Non-pigmented ciliary epithelial cell (primary cell): ENCODE results near the gene KLF13.

ENCODE experiments used
- DNase-seq: peaks from one replicate; pipeline ENCODE4 v3.0.0-alpha.2; 2010; ENCODE audit warnings: low read depth

The KLF13 gene

GRCh38 chr15:31402511-31403056 lies 75.9 kb downstream of the KLF13 start:
- DNase-seq = no peak

- DNase-seq = no peak
These were observed 76.5 kb downstream of the KLF13 start for GRCh38 chr15:31403096-31403495.

- no peak for DNase-seq
These were observed 77.0 kb downstream of the KLF13 start for GRCh38 chr15:31403606-31404005.

GRCh38 chr15:31404345-31404744 lies 77.7 kb downstream of the KLF13 start:
- no peak for DNase-seq

DNA sequence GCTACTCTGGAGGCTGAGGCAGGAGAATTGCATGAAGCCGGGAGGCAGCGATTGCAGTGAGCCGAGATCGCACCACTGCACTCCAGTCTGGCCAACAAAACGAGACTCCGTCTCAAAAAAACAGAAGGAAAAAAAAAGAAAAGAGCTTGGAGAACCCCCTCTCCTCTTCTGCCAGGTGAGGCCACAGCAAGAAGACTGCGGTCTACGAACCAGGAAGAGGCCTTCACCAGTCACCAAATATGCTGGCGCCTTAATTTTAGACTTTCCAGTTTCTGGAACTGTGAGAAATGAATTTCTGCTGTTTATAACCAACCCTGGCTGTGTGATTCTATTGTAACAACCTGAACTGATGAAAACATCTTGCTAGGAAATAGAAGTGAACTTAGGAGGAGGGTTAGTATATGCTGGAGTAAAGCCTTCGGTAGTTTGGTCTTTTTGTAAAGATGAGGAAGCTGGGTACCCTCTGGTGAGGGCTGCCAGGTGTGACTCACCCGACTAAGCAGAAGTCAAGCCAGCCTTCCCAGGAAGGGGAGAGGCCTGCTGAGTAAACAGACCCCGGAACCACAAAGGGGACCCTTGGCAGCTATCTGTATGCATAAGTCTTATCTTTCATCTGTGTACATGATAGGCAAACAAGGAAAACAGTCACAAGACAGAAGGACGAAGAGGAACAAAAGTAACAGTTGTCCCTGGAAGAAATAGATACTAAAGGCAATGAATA lies 78.7 kb downstream of the KLF13 start:
- no peak for DNase-seq

GRCh38 chr15:31407376-31407775 lies 80.7 kb downstream of the KLF13 start:
- no peak for DNase-seq

- DNase-seq = no peak
These were observed 81.2 kb downstream of the KLF13 start for GRCh38 chr15:31407851-31408250.

DNA sequence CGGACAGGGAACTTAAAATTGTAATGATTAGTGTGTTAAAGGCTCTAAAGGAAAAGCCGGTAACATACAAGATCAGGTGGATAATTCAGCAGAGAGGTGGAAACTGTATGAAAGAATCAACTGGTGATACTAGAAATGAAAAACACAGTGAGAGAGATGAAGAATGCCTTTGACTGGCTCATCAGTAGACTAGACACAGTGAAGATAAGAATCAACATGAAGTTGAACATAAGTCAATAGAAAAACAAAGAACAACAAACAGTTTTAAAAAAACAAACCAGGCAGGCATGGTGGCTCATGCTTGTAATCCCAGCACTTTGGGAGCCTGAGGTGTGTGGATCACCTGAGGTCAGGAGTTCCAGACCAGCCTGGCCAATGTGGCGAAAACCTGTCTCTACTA lies 82.1 kb downstream of the KLF13 start:
- no peak for DNase-seq

DNA sequence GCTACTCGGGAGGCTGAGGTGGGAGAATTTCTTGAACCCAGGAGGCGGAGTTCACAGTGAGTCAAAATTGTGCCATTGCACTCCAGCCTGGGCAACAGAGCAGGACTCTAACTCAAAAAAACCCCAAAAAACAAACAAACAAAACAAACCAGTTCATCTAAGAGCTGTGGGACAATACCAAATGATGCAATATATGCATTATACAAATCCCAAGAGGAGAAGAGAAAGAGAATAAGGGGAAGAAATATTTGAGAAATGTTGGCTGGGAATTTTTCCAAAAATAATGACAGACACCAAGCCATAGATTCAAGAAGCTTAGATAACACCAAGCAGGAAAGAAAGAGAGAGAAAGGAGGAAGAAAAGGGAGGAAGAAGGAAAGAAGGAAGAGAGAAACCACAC lies 82.5 kb downstream of the KLF13 start:
- no peak for DNase-seq

DNA sequence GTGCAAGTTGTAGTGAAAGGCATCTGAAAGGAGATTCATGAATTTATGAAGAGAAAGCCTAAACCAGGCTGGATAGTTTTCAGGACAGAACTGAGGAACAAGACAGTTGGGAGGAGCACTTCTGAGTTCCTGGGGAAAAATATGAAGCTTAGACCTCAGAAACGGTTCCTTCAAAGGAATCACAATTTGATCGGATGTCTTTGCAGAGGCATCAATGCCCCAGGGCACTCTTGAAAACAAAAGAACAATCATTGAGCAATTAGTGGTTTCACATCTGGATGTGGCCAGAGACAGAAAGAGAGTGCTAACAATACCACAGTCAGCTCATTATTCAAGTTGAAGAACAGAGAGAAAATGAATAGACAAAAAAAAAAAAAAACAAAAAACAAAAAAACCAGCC lies 86.2 kb downstream of the KLF13 start:
- no peak for DNase-seq

DNA sequence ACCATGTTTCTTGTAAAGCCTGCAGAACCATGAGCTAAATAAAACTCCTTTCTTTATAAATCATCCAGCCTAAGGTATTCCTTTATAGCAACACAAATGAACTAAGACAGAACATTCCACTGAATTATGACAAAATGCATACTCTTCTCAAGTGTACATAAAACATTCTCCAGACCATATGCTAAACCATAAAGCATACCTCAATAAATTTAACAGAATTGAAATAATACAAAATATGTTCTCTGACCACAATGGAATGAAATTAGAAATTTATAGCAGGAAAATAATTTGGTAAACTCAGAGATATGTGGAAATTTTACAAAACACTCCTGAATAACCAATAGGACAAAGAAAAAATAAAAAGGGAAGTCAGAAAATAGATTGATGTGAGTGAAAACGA lies 88.6 kb downstream of the KLF13 start:
- DNase-seq = no peak

GRCh38 chr15:31419820-31420219 lies 93.2 kb downstream of the KLF13 start:
- no peak for DNase-seq

- no peak for DNase-seq
These were observed 100.8 kb downstream of the KLF13 start for GRCh38 chr15:31427411-31427810.
